Caco-2 (cell line): Measurements from ENCODE around the gene PPP1R10. TPM values are rescaled to one million over a fixed set of nuclear protein-coding genes. Genes with fewer than 3 reads are reported as not detected.

Experiments used
- BruUV-seq: library from RNA; stranded (reverse); fragments of 400-500 nt; replicated peaks from 2 replicates; lab custom pipeline; 2021; lab: Mats Ljungman, UMichigan
- CTCF ChIA-PET: fragments of 300-600 bp; sonication (Branson Sonifier 250); formaldehyde crosslinking; loops from one replicate; lab custom pipeline; 2022; ENCODE audit warnings: antibody characterized with exemption; lab: Charles Lee
- POLR2A ChIA-PET: fragments of 300-600 bp; sonication (Branson Sonifier 250); formaldehyde crosslinking; loops from one replicate; lab custom pipeline; 2022; ENCODE audit warnings: antibody characterized with exemption; lab: Charles Lee
- DNase-seq, 2 experiments: peaks; one replicate each; pipeline versions ENCODE4 v3.0.0 to v3.0.0-alpha.2; 2020 to 2022
- H3K27me3 ChIP-seq: replicated peaks from 2 replicates; pipeline ENCODE4 v1.6.0; 2011; ENCODE audit warnings: low read length; ENCODE audit not compliant: control insufficient read depth, insufficient read depth
- H3K36me3 ChIP-seq: 2 replicates; pipeline ENCODE4 v1.5.1; 2011; ENCODE audit warnings: low read length; ENCODE audit not compliant: control insufficient read depth, insufficient read depth
- H3K4me1 ChIP-seq: fragments of 250-450 bp; sonication (Bioruptor Pico); 2 replicates; pipeline ENCODE4 v1.5.1; 2020; ENCODE audit warnings: mild to moderate bottlenecking
- H3K4me3 ChIP-seq: 2 replicates; pipeline ENCODE4 v1.5.1; 2011; ENCODE audit warnings: low read depth, mild to moderate bottlenecking, control low read depth, low read length
- H3K9me3 ChIP-seq: fragments of 250-450 bp; sonication (Bioruptor Pico); 2 replicates; pipeline ENCODE4 v1.5.1; 2020; ENCODE audit warnings: mild to moderate bottlenecking, moderate library complexity
- H3K27ac Mint-ChIP-seq: one replicate; pipeline ENCODE4 v1.8.0; 2022; ENCODE audit warnings: mixed read lengths; ENCODE audit not compliant: unreplicated experiment
- H3K27me3 Mint-ChIP-seq: one replicate; pipeline ENCODE4 v1.8.0; 2022; ENCODE audit warnings: mixed read lengths; ENCODE audit not compliant: insufficient read depth, unreplicated experiment
- H3K36me3 Mint-ChIP-seq: one replicate; pipeline ENCODE4 v1.8.0; 2022; ENCODE audit warnings: mild to moderate bottlenecking, mixed read lengths; ENCODE audit not compliant: insufficient read depth, unreplicated experiment
- H3K4me1 Mint-ChIP-seq: one replicate; pipeline ENCODE4 v1.8.0; 2022; ENCODE audit warnings: low read depth, mixed read lengths; ENCODE audit not compliant: unreplicated experiment
- H3K4me3 Mint-ChIP-seq: one replicate; pipeline ENCODE4 v1.8.0; 2022; ENCODE audit warnings: mild to moderate bottlenecking, moderate library complexity, mixed read lengths; ENCODE audit not compliant: unreplicated experiment
- H3K9me3 Mint-ChIP-seq: one replicate; pipeline ENCODE4 v1.8.0; 2022; ENCODE audit warnings: mixed read lengths; ENCODE audit not compliant: unreplicated experiment
- intact Hi-C: fragments of 100-400 bp; cut with micrococcal nuclease; formaldehyde crosslinking; loops from one replicate; pipeline ENCODE4 v1.10.0; 2022; ENCODE audit not compliant: unreplicated experiment
- total RNA-seq: library from RNA; stranded (reverse); gene quantifications from 2 replicates; pipeline ENCODE4 v1.2.3, GENCODE V29; 2022
- TF ChIP-seq, protein P1 (sequence below), 2 experiments: fragments of 200-600 bp in 1 of 2; IDR thresholded peaks; 1 replicate in 1 of 2; 2 replicates in 1 of 2; pipeline versions ENCODE4 v1.5.1 to v1.8.0; 2011 to 2022; ENCODE audit warnings: antibody characterized with exemption in 1 of 2, control low read depth in 1 of 2, inconsistent platforms in 1 of 2, low read depth in 1 of 2, low read length in 1 of 2, mild to moderate bottlenecking in 1 of 2, moderate library complexity in 1 of 2; ENCODE audit not compliant: insufficient read depth in 1 of 2, severe bottlenecking in 1 of 2, unreplicated experiment in 1 of 2

Gene PPP1R10
- total RNA-seq, 1 experiment from 2014 or later: 91.3 TPM

DNA sequence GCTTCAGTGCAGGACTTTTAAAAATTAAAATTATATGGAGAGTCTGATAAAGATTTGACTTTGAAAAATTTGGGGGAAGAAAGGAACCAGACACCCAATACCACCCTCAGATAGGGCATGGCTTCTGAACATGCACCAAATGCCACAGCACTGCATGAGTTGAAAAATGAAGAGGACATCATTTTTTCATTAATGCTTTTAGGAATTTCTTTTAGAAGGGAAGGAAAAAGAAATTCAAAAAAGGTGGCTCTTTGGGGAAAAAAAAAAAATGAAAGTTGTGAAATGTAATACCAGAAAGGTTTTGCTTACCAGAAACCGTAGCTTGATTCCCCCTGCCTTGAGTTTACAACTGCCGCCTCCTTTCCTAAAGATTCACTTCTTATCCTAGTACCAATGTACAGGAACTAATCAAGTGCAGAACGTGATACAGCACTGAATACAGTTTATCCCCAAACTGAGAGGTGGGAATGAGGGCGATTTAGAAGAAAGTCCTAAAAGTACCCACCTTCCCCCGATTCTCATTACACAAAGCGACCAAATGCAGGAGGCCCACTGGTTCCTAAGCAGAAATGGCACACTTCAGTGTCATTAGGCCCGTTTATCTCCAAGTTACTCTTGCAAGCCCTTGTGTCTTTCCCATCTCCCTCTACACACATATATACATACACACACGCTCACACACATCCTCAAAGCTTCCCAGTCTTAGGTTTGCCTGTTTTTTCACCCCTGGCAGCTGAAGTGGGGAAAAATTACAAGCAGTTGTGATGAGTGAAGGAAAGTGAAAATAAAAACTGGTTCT lies 2.8 kb downstream of the PPP1R10 start:
- no TSS peak for BruUV-seq
- POLR2A ChIA-PET: interaction anchor here (0.5 to 2.0 kb wide), 15 partner anchors 8 to 1046 kb away, joined by 3 to 22 read pairs (median 5); partner anchors contain the start of genes ABCF1, C6orf47, MDC1 and PRR3
- peak overlapping the region; percentile 78 for H3K4me3 Mint-ChIP-seq
- H3K9me3 ChIP-seq: no peaks in the 10 kb centered on the region
- peaks cover 22% of the 10 kb centered on the region for H3K4me1 Mint-ChIP-seq
- intact Hi-C loops: no loop called here
- no peak for DNase-seq
- H3K27me3 ChIP-seq: no peaks in the 10 kb centered on the region
- peak overlapping the region; percentile 96 for H3K27ac Mint-ChIP-seq
- H3K9me3 Mint-ChIP-seq: no peaks in the 10 kb centered on the region
- H3K36me3 ChIP-seq: peaks cover 2% of the 10 kb centered on the region
- CTCF ChIA-PET: interaction anchor here (0.7 to 1.0 kb wide), 4 partner anchors 18 to 328 kb away, joined by 3 to 8 read pairs (median 6); no protein-coding TSS in a partner anchor
- peaks cover 80% of the 10 kb centered on the region for H3K36me3 Mint-ChIP-seq
- H3K27me3 Mint-ChIP-seq: peaks cover 6% of the 10 kb centered on the region
- H3K4me3 ChIP-seq: no peak overlapping the region
- no peaks in the 10 kb centered on the region for H3K4me1 ChIP-seq
- TF ChIP-seq, protein P1, sequence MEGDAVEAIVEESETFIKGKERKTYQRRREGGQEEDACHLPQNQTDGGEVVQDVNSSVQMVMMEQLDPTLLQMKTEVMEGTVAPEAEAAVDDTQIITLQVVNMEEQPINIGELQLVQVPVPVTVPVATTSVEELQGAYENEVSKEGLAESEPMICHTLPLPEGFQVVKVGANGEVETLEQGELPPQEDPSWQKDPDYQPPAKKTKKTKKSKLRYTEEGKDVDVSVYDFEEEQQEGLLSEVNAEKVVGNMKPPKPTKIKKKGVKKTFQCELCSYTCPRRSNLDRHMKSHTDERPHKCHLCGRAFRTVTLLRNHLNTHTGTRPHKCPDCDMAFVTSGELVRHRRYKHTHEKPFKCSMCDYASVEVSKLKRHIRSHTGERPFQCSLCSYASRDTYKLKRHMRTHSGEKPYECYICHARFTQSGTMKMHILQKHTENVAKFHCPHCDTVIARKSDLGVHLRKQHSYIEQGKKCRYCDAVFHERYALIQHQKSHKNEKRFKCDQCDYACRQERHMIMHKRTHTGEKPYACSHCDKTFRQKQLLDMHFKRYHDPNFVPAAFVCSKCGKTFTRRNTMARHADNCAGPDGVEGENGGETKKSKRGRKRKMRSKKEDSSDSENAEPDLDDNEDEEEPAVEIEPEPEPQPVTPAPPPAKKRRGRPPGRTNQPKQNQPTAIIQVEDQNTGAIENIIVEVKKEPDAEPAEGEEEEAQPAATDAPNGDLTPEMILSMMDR (IDR thresholded peaks at IDR 0.05; ENCODE audit: insufficient read depth in 1 of 2, low read depth in 1 of 2, low read length in 1 of 2, severe bottlenecking in 1 of 2, unreplicated experiment in 1 of 2): no peak

DNA sequence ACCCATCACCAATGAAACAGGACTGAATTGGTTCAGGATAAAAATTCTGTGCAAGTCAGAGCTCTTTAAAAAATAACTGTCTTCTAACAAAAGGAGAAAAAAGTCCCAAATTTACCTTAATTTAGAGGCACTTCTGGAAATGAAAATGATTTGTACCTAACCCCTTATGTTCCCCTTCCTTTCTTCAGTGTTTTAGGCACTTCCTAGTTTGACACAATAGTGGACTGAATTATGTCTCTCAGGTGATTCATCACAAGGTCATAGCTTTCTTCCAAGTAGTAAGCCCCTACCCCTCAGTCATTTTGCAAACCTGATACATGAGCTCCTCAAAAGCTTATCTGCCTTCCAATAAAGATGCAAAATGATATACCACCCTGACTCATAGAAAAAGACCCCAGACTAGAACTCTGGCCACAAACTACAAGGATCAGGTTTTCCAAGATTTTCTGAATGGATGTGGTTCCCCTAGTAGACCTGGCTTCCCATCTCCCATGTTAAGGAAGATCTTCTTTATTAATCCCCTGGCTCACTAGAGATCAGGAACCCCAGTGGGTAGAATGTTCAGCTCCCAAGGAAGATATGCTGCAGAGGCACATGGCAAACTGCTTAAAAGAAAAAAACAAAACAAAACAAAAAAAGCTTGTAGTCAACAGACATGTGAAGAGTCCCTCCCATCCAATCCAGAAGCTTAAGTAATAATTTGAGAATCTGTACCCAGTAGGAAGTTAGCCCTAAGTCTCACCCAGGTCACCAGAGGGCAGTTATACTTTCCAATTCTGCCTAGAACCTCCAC lies 3.6 kb downstream of the PPP1R10 start:
- Mint-ChIP-seq H3K27me3 (peaks cover 6% of the 10 kb centered on the region), H3K9me3 (no peaks in the 10 kb centered on the region), H3K4me3 (peak overlapping the region; percentile 78), H3K36me3 (peaks cover 87% of the 10 kb centered on the region), H3K4me1 (peaks cover 22% of the 10 kb centered on the region), H3K27ac (peak overlapping the region; percentile 39)
- Histone ChIP-seq H3K4me3 (no peak overlapping the region), H3K4me1 (no peaks in the 10 kb centered on the region), H3K9me3 (no peaks in the 10 kb centered on the region), H3K27me3 (no peaks in the 10 kb centered on the region), H3K36me3 (peaks cover 3% of the 10 kb centered on the region)
- TF ChIP-seq, protein P1 (IDR thresholded peaks at IDR 0.05; ENCODE audit: insufficient read depth in 1 of 2, low read depth in 1 of 2, low read length in 1 of 2, severe bottlenecking in 1 of 2, unreplicated experiment in 1 of 2): no peak
- ChIA-PET POLR2A (interaction anchor here (0.5 to 1.3 kb wide), 5 partner anchors 13 to 1047 kb away, joined by 3 to 4 read pairs (median 4); partner anchors contain the start of genes C6orf47 and MDC1), CTCF (no interaction called here)
- BruUV-seq: no TSS peak
- DNase-seq: no peak
- intact Hi-C loops: no loop called here

DNA sequence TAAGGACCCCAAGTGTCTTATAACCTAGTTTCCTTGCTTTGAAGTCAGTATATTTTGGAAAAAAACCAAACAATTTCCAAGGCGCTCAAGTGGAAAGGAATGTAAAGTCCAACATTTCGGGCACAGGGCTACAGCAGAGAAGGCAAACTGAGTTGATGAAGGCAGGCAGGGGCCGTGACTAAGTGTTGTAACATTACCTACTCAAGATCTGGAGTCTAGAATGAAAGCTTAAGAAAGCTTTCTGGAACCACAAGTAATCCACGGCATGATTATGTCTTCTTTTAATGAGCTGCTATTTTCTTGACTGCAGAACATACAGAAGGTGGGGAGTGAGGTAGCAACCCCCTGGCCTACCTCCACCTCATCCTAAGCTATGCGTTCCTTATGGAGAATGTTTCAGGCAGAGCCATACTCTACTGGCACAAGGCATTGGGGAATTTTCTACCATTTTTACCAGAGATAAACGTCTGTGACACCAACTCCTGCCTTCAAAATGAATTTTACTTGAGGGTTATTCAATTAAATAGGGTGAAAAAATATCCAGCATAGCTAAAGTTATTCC lies 4.3 kb downstream of the PPP1R10 start:
- H3K9me3 Mint-ChIP-seq: no peaks in the 10 kb centered on the region
- DNase-seq: no peak
- H3K36me3 ChIP-seq: peaks cover 3% of the 10 kb centered on the region

More for the DNA sequence above, 4.3 kb downstream of the PPP1R10 start:
- Mint-ChIP-seq H3K27me3 (peaks cover 6% of the 10 kb centered on the region), H3K36me3 (peaks cover 91% of the 10 kb centered on the region), H3K4me3 (no peak overlapping the region), H3K4me1 (peaks cover 22% of the 10 kb centered on the region), H3K27ac (no peak overlapping the region)
- CTCF ChIA-PET: interaction anchor here (0.8 kb wide), 1 partner anchor 131 kb away, joined by 3 read pairs; no protein-coding TSS in a partner anchor
- no peaks in the 10 kb centered on the region for H3K9me3 ChIP-seq
- H3K4me3 ChIP-seq: no peak overlapping the region
- intact Hi-C loops: no loop called here
- no peaks in the 10 kb centered on the region for H3K27me3 ChIP-seq
- POLR2A ChIA-PET: interaction anchor here (1.0 to 1.3 kb wide), 4 partner anchors 12 to 104 kb away, joined by 4 read pairs; partner anchors contain the start of gene MDC1
- no TSS peak for BruUV-seq
- TF ChIP-seq, protein P1 (IDR thresholded peaks at IDR 0.05; ENCODE audit: insufficient read depth in 1 of 2, low read depth in 1 of 2, low read length in 1 of 2, severe bottlenecking in 1 of 2, unreplicated experiment in 1 of 2): no peak
- H3K4me1 ChIP-seq: no peaks in the 10 kb centered on the region
